ENCODE results near the gene SIRPG.

GRCh38 chr20:1696521-1697209, 39.1 kb upstream of the SIRPG start:
- no peak for TF ChIP-seq CTCF (IDR thresholded peaks at IDR 0.05)
- no peak for TF ChIP-seq POLR2A (IDR thresholded peaks at IDR 0.05)
- TF ChIP-seq POLR2AphosphoS5 (IDR thresholded peaks at IDR 0.05) = no peak
- TF ChIP-seq EP300 (IDR thresholded peaks at IDR 0.05; ENCODE audit: low read depth) = no peak
